ENCODE results near the gene SAPCD2. TPM values are rescaled to one million over a fixed set of nuclear protein-coding genes. Genes with fewer than 3 reads are reported as not detected.

SAPCD2 gene
- total RNA-seq, 1 experiment from 2014 or later, result 30.6 TPM

DNA sequence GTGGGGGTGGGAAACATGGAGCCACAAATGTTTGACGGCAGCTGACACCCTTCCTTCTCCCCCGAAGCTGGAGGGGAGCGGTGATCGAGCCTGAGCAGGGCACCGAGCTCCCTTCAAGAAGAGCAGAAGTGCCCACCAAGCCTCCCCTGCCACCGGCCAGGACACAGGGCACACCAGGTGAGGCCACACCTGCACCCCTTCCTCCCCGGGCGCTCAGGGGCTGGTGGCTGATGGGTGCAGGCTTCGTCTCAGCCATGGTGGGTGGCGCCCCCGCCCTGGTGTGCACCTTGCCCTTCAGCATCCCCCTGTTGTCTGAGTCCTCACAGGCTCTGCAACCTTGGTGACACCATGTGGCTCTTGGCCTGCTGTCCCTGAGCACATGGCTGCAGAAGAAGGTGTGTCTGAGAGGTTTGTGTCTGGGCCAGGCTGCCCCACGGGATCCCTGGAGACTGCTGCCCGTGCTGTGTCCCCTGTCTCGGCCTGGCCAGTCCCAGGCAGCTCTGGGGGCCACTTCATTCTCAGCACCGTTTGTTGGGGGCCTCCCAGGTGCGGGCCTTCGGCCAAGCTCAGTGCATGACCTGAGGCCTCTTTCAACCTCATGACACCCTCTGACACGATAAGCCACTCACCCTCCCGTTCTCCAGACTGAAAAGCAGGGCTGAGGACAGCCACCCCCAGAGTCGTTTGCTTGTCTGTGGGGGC lies 27.6 kb upstream of the SAPCD2 start:
- peaks cover 35% of the 10 kb centered on the region for H3K36me3 ChIP-seq (ENCODE audit: insufficient read depth, low read length, poor library complexity, severe bottlenecking)
- BruUV-seq (replicated peaks), result no TSS peak
- H3K4me3 ChIP-seq (ENCODE audit: low read depth, low read length, poor library complexity, severe bottlenecking), result no peak overlapping the region
- POLR2A ChIA-PET (ENCODE audit: low non-redundant PET), result no interaction called here
- DNase-seq (ENCODE audit: low spot score), result no peak
- H3K4me1 ChIP-seq (ENCODE audit: insufficient read depth, low read length, poor library complexity, severe bottlenecking), result no peaks in the 10 kb centered on the region
- no peaks in the 10 kb centered on the region for H3K27me3 ChIP-seq (replicated peaks; ENCODE audit: insufficient read depth, low read depth, low read length, poor library complexity)
- CTCF ChIA-PET, result no interaction called here
- peaks cover 10% of the 10 kb centered on the region for H3K9me3 ChIP-seq (ENCODE audit: low read depth, low read length, poor library complexity, severe bottlenecking)
- TF ChIP-seq, protein P1, sequence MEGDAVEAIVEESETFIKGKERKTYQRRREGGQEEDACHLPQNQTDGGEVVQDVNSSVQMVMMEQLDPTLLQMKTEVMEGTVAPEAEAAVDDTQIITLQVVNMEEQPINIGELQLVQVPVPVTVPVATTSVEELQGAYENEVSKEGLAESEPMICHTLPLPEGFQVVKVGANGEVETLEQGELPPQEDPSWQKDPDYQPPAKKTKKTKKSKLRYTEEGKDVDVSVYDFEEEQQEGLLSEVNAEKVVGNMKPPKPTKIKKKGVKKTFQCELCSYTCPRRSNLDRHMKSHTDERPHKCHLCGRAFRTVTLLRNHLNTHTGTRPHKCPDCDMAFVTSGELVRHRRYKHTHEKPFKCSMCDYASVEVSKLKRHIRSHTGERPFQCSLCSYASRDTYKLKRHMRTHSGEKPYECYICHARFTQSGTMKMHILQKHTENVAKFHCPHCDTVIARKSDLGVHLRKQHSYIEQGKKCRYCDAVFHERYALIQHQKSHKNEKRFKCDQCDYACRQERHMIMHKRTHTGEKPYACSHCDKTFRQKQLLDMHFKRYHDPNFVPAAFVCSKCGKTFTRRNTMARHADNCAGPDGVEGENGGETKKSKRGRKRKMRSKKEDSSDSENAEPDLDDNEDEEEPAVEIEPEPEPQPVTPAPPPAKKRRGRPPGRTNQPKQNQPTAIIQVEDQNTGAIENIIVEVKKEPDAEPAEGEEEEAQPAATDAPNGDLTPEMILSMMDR (conservative IDR thresholded peaks at IDR 0.05; ENCODE audit: low read depth, low read length), result no peak
- no peak for TF ChIP-seq EZH2 (IDR thresholded peaks at IDR 0.05; ENCODE audit: borderline replicate concordance, low read depth, low read length, poor library complexity, severe bottlenecking)
- intact Hi-C loops (cut with micrococcal nuclease; ENCODE audit: unreplicated experiment), result no loop called here
- H3K27ac ChIP-seq (ENCODE audit: low read depth, low read length, poor library complexity, severe bottlenecking), result no peak overlapping the region

DNA sequence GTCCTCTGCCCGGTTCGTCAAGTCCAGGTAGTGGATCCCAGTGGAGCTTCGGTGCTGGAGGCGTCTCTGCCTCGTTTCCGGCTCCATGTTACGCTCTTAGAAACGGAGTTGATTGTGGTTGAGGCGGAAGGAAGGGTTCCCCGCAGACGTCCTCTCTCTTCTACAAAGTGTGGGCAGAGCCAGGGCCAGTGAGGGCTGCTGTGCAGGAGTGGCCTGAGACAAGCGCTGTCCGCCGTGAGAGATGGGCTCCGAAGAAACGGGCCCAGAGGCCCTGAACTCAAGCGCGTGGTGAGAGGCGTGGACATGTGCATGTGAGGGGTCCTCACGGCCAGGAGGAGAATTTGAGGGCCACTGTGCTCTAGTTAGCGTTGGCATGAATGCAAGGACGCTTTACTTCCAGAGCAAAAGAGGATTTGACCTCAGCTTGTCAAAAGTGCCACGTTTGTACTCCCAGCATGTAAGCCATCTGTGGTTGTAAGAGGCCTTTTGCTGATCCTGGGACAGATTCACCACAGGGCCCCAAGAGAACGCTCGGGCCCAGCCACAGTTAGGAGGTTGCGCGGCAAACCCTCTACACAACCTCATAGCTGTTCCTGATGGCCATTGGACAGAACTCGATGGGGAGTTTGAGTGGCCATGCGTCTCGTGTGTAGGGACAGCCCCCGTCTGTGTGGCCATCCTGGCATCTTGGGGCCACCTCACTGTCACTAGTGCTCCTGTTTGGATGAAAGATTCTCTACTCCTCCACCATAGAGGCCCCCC lies 26.6 kb upstream of the SAPCD2 start:
- no TSS peak for BruUV-seq (replicated peaks)
- Histone ChIP-seq H3K27ac (ENCODE audit: low read depth, low read length, poor library complexity, severe bottlenecking) (no peak overlapping the region), H3K4me3 (ENCODE audit: low read depth, low read length, poor library complexity, severe bottlenecking) (no peak overlapping the region), H3K36me3 (ENCODE audit: insufficient read depth, low read length, poor library complexity, severe bottlenecking) (peaks cover 25% of the 10 kb centered on the region), H3K27me3 (replicated peaks; ENCODE audit: insufficient read depth, low read depth, low read length, poor library complexity) (no peaks in the 10 kb centered on the region), H3K9me3 (ENCODE audit: low read depth, low read length, poor library complexity, severe bottlenecking) (peaks cover 1% of the 10 kb centered on the region), H3K4me1 (ENCODE audit: insufficient read depth, low read length, poor library complexity, severe bottlenecking) (no peaks in the 10 kb centered on the region)
- intact Hi-C loops (cut with micrococcal nuclease; ENCODE audit: unreplicated experiment), result no loop called here
- ChIA-PET CTCF (no interaction called here), POLR2A (ENCODE audit: low non-redundant PET) (no interaction called here)
- DNase-seq (ENCODE audit: low spot score), result no peak
- no peak for TF ChIP-seq EZH2 (IDR thresholded peaks at IDR 0.05; ENCODE audit: borderline replicate concordance, low read depth, low read length, poor library complexity, severe bottlenecking)
- TF ChIP-seq, protein P1 (conservative IDR thresholded peaks at IDR 0.05; ENCODE audit: low read depth, low read length), result no peak

GRCh38 chr9:137095664-137096517 lies 25.5 kb upstream of the SAPCD2 start:
- ChIA-PET CTCF (no interaction called here), POLR2A (ENCODE audit: low non-redundant PET) (no interaction called here)
- no peak overlapping the region for H3K4me3 ChIP-seq (ENCODE audit: low read depth, low read length, poor library complexity, severe bottlenecking)
- peaks cover 14% of the 10 kb centered on the region for H3K36me3 ChIP-seq (ENCODE audit: insufficient read depth, low read length, poor library complexity, severe bottlenecking)
- DNase-seq (ENCODE audit: low spot score), result no peak
- H3K9me3 ChIP-seq (ENCODE audit: low read depth, low read length, poor library complexity, severe bottlenecking), result no peaks in the 10 kb centered on the region
- no peaks in the 10 kb centered on the region for H3K4me1 ChIP-seq (ENCODE audit: insufficient read depth, low read length, poor library complexity, severe bottlenecking)
- BruUV-seq (replicated peaks), result no TSS peak
- no peak overlapping the region for H3K27ac ChIP-seq (ENCODE audit: low read depth, low read length, poor library complexity, severe bottlenecking)
- TF ChIP-seq, protein P1 (conservative IDR thresholded peaks at IDR 0.05; ENCODE audit: low read depth, low read length), result no peak
- no peak for TF ChIP-seq EZH2 (IDR thresholded peaks at IDR 0.05; ENCODE audit: borderline replicate concordance, low read depth, low read length, poor library complexity, severe bottlenecking)
- intact Hi-C loops (cut with micrococcal nuclease; ENCODE audit: unreplicated experiment), result no loop called here
- no peaks in the 10 kb centered on the region for H3K27me3 ChIP-seq (replicated peaks; ENCODE audit: insufficient read depth, low read depth, low read length, poor library complexity)
